OCI-LY3 (cell line): ENCODE measurements around the gene MGARP.

ENCODE experiments used
- CTCF ChIP-seq: fragments of 200-600, 300-600 bp; sonication (generic); IDR thresholded peaks from 2 replicates; pipeline ENCODE4 v1.5.1; 2014; ENCODE audit warnings: antibody characterized with exemption, low read length, low read depth
- EZH2phosphoT487 ChIP-seq: fragments of 200-600 bp; shearing (Covaris generic); IDR thresholded peaks from 2 replicates; pipeline ENCODE4 v1.6.1; 2018; ENCODE audit warnings: antibody characterized with exemption, mixed run types, low read depth

GRCh38 chr4:139222215-139222614 lies 57.8 kb downstream of the MGARP start:
- TF ChIP-seq CTCF: no peak
- no peak for TF ChIP-seq EZH2phosphoT487
